Raji (cell line): ENCODE results near the gene GNG12.

ENCODE experiments used
- POLR2A ChIP-seq: IDR thresholded peaks from 2 replicates; pipeline ENCODE4 v1.6.1; 2011; ENCODE audit warnings: low read depth, low read length, control low read depth; ENCODE audit not compliant: insufficient read depth

GNG12 gene

DNA sequence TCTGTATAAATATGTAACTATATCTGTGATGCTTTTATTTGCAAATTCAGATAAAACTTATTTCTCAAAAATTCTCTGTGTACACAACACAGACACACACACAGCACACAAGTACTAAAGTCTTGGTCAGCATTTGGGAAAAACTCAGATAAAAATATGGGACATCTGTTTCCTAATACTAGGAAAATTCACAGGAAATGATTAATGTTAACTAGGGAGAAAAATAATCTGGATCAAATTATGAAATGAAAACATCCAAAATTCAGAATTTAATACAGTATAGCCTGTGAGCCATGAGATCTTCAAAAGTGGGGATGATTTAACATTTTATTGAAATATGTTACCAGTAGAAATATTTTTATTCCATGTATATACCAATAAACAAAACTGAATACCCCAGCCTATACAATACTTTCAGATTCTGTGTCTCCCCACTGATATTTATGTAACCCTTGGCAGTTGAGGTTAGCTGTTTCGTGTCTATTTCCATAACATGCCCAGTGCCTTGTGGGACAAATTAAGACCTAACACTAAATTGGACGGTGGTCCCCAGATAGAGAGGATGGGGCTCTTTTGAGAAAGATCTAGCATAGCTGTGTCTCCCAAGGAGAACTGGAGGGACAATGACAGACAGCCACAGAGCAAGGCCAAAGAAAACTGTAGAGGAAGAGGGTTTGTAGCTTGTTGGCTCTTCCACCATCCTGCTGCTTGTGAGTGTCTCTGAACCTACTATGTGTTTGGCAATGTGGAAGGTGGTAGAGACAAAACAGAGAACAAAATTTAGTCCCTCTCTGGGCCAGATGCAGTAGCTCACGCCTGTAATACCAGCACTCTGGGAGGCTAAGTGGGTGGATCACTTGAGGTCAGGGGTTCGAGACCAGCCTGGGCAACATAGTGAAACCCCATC, 47.2 kb downstream of the GNG12 start:
- no peak for TF ChIP-seq POLR2A

- TF ChIP-seq POLR2A, result no peak
These were observed 48.6 kb downstream of the GNG12 start for GRCh38 chr1:67784545-67785186.

GRCh38 chr1:67780637-67781036, 52.6 kb downstream of the GNG12 start:
- no peak for TF ChIP-seq POLR2A

- TF ChIP-seq POLR2A, result no peak
These were observed 55.8 kb downstream of the GNG12 start for GRCh38 chr1:67777440-67777839.

GRCh38 chr1:67777016-67777415, 56.3 kb downstream of the GNG12 start:
- TF ChIP-seq POLR2A, result no peak

DNA sequence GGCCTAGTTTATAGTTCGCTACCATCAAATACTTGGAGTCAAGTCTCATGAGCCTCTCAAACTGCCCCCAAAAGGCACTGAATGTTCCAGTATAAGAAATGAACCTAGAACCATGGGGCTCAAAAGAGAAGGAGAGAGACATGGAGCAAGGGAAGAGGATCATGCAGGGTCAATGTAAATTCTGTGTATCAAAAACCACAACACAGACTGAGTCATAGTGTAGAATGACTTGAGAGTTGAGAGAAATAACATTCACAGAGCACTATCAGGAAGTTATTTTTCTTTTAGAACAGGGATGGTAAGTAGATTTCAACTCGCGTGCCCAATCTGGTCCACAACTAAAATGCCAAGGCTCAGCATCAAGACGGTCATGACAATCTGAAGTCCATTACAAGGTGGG, 59.8 kb downstream of the GNG12 start:
- TF ChIP-seq POLR2A, result no peak

DNA sequence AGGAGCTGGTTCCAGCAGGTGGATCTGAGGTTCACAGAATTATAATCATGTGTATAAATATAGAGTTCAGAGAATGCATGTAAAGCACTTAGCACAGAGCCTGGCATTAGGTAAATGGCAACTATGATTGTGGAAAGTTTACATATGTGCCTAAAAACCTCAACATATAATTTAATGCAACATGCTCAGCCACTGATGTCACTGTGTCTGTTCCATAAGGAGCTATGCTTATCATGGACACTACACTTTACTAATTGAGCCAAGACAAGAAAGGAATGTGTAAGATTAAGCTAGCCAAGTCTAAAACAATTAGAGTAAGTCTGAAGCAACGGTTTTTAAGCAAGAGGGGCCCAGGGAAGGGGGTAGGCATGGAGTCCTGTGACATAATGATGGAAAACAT, 61.5 kb downstream of the GNG12 start:
- TF ChIP-seq POLR2A, result no peak

GRCh38 chr1:67771152-67771551, 62.1 kb downstream of the GNG12 start:
- TF ChIP-seq POLR2A, result no peak

- no peak for TF ChIP-seq POLR2A
These were observed 63.5 kb downstream of the GNG12 start for GRCh38 chr1:67769633-67770256.

- TF ChIP-seq POLR2A, result no peak
These were observed 64.8 kb downstream of the GNG12 start for GRCh38 chr1:67768480-67768879.

DNA sequence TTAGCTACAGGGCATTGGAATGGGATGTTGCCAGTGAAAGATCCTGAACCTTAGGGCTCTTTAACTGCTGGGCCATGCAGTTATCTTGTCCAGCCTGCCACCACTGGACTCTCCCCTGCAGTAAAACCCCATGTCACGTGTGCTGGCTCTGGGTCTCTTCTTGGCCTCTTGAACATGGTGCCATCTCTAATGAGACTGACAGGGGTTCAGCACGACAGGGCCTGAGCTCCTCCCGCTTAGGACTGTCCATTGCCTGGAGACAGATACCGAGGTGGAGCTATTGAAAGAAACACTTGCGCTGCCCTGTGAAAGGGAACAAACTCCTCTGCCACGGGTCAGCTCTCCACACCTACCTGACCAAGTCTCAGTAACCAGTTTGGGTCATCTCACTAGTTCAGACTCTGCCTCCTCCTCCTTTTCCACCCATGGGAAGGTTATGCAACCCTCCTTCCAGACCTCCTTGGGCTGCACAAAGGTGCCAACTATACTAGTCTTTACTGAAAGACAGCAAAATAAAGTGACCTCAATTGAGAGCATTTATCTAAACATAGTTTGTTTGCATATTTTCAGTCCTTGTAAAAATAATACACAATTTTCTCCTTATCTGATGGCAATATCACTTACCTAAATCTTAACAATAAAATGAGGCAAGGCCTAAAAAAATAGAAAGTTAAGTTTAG, 66.0 kb downstream of the GNG12 start:
- TF ChIP-seq POLR2A, result no peak

GRCh38 chr1:67766141-67766978, 66.9 kb downstream of the GNG12 start:
- no peak for TF ChIP-seq POLR2A

DNA sequence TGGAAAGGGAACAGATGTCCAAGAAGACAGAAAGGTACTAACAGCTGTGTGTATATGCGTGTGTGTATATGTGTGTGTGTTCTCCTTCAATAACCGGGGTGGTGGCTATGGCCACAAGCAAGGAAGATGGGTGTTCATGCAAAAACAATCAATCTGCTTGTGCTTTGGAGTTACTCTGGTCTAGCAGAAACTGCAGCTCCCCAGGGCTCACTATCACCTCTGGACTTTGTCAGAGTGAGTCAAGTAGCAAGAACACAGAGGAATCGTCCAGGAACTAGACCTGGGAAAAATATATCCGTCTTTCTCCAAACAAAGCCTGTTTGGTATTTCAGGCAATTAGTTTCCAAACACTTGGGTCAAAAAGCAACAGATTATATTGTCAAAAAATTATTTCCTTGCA, 68.6 kb downstream of the GNG12 start:
- TF ChIP-seq POLR2A, result no peak

DNA sequence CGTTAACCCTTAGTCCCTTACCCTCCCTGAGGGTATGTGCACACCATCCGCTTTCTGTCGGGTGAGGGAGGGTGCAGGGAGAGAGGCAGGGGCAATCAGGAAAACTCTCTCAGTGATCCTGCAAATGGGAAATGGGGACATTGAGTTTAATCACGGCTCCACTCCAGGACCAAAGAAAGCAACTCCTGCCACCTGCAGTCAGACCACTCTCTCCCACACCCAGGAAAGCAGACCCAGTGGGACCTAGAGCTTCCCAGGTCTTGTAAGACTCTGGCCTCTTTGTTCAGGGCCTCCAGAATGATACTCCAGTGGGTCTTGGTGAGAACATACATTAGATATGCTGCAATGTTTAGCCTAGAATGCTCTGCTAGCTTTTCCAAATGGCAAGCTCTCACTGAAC, 71.5 kb downstream of the GNG12 start:
- TF ChIP-seq POLR2A, result no peak
